Activated CD8-positive, alpha-beta memory T cell treated with anti-CD3 and anti-CD28 coated beads, Interleukin-2, amount 50 U/mL, for 24 hours (primary cell): ENCODE data around the gene PDZD2.
A peak's percentile ranks its signal among the peaks of the same experiment; 100 is the strongest.
"Not testable (repeated sequence)": the region's sequence is repeated elsewhere in the genome, so short reads cannot be mapped to it uniquely, and the experiment has no call there.

Source experiments
- DNase-seq: peaks from one replicate; pipeline ENCODE4 v3.0.0-alpha.2; 2020; ENCODE audit errors: extremely low read depth

Gene PDZD2

DNA sequence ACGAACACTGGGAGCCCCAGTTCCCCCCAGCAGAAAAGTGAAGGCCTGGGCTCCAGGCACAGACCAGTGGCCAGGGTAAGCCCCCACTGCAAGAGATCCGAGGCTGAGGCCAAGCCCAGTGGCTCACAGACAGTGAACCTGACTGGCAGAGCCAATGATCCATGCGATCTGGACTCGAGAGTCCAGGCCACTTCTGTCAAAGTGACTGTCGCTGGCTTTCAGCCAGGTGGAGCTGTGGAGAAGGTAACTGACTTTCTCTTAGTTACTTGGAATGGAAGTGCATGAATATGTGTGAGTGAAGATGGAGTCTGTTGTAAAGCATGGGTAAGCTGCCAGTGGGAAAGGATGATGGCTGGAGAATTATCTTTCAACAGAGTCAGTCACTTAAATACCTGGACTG is 435.5 kb downstream of the PDZD2 start:
- no peak for DNase-seq

DNA sequence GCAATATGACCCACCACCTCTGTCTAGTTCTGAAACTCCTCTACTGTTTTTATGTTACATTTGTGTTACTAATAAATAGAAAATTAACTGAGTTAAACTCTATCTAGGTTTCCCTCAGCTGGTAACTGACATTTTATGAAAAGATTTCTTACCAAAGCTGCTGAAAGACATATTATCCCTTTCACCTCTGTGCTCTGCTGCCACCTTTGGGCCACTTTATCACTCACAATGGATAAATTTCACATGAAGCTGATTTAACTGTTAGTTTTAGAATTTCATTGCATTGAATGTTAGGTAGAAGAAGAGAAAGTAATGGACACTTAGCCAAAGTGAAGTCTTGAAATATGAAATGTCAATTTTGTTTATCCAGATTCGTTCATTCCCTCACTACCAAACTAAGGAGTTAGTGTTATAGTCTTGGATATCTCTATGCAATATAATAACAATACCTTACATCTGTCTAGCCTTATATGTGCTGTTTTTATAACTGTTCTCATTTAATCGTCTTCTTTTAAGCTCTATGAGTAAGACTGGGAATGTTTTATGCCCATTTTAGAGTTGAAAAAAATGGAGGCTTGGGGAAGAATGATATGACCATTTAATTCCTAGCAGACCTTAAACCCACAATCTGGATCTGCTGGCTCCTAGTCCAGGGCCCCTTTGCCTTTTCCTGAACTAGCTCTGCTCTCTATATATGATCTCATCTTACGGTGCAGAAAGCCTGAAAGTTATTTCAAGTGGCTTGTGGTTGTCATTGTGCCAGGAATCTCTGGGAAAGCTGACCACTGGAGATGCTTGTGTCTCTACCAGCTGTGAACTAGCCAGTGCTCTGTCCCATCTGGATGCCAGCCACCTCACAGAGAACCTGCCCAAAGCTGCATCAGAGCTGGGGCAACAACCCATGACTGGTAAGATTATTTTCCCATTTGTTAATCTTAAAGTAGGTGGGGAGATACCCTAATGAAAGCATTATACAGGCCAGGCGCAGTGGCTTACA is 438.1 kb downstream of the PDZD2 start:
- DNase-seq = no peak

DNA sequence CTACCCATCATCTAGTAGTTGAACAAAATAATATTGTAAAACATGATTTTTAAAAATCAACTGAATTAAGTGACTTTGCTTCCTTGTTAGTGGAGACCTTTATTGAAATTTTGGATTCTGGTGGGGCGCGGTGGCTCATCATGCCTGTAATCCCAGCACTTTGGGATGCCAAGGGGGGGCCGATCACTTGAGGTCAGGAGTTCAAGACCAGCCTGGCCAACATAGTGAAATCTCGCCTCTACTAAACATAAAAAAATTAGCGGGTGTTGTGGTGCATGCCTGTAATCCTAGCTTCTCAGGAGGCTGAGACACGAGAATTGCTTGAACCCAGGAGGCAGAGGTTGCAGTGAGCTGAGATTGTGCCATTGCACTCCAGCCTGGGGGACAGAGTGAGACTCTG is 439.9 kb downstream of the PDZD2 start:
- not testable (repeated sequence) for DNase-seq

- DNase-seq = not testable (repeated sequence)
Observed at GRCh38 chr5:32080565-32080964, 441.6 kb downstream of the PDZD2 start.

GRCh38 chr5:32082701-32083100 is 443.8 kb downstream of the PDZD2 start:
- no peak for DNase-seq

DNA sequence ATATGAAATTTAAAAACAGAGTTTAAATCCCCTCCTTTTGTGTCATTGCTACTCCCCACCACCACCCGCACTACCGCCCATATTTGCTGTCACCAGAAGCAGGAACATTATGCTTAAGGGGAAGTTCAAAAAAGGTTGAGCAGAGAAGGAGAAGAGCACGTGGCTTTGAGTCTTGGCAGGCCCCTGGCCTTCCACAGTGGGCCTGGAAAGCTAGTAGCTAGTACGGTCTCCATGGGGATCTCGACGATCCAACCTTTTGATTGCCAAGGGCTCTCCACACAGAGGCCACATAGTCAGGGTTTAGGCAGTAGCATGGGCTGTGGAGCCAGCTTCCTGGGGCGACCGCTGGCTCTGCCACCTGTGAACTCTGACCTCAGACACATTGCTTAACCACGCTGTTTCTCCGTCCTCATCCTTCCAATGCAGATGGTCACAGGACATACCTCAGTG is 445.1 kb downstream of the PDZD2 start:
- DNase-seq = no peak

GRCh38 chr5:32087086-32088082 is 448.5 kb downstream of the PDZD2 start:
- DNase-seq = no peak

DNA sequence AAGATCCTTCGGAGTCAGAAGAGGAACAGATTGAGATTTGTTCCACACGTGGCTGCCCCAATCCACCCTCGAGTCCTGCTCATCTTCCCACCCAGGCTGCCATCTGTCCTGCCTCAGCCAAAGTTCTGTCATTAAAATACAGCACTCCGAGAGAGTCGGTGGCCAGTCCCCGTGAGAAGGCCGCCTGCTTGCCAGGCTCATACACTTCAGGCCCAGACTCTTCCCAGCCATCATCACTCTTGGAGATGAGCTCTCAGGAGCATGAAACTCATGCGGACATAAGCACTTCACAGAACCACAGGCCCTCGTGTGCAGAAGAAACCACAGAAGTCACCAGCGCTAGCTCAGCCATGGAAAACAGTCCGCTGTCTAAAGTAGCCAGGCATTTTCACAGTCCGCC is 449.3 kb downstream of the PDZD2 start:
- DNase-seq = no peak

GRCh38 chr5:32089146-32090000 is 450.4 kb downstream of the PDZD2 start:
- DNase-seq = no peak

GRCh38 chr5:32090026-32090754 is 451.3 kb downstream of the PDZD2 start:
- DNase-seq = no peak

DNA sequence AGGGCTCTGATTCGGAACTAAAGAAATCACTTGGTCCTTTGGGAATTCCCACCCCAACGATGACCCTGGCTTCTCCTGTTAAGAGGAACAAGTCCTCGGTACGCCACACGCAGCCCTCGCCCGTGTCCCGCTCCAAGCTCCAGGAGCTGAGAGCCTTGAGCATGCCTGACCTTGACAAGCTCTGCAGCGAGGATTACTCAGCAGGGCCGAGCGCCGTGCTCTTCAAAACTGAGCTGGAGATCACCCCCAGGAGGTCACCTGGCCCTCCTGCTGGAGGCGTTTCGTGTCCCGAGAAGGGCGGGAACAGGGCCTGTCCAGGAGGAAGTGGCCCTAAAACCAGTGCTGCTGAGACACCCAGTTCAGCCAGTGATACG is 451.8 kb downstream of the PDZD2 start:
- DNase-seq = no peak

DNA sequence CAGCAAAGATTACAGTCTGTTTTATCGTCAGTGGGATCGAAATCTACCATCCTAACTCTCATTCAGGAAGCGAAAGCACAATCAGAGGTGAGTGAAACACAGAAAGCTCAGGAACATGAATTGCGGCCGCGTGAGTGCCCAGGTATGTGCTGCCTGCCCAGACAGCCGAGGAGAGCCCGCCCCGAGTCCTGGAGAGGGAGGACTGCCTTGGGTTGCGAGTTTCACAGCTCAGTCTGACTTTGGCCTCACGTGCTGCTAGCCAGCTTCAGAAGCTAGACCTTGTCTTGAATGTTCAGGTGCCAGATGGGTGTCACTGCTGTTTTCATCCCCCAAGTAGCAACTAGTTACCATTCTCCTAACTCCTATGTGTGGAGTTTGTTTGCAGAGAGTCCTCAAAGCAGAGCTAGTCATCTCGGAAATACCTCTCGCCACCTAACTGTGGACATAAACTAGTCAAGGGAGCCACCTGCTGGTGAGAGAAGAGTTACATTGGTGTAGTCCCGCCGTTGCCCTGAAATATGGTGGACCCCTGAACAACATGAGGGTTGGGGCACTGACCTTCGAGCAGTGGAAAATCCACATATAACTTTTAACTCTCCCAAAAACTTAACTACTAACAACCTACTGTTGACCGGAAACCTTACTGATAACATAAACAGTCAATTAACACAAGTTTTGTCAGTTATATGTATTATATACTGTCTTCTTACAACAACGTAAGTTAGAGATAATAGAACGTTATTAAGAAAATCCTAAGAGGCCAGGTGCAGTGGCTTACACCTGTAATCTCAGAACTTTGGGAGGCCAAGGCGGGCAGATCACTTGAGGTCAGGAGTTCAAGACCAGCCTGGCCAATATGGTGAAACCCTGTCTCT is 454.2 kb downstream of the PDZD2 start:
- DNase-seq = peak; percentile 45

- no peak for DNase-seq
Observed at GRCh38 chr5:32094691-32095090, 455.8 kb downstream of the PDZD2 start.

- no peak for DNase-seq
Observed at GRCh38 chr5:32095261-32095671, 456.3 kb downstream of the PDZD2 start.

DNA sequence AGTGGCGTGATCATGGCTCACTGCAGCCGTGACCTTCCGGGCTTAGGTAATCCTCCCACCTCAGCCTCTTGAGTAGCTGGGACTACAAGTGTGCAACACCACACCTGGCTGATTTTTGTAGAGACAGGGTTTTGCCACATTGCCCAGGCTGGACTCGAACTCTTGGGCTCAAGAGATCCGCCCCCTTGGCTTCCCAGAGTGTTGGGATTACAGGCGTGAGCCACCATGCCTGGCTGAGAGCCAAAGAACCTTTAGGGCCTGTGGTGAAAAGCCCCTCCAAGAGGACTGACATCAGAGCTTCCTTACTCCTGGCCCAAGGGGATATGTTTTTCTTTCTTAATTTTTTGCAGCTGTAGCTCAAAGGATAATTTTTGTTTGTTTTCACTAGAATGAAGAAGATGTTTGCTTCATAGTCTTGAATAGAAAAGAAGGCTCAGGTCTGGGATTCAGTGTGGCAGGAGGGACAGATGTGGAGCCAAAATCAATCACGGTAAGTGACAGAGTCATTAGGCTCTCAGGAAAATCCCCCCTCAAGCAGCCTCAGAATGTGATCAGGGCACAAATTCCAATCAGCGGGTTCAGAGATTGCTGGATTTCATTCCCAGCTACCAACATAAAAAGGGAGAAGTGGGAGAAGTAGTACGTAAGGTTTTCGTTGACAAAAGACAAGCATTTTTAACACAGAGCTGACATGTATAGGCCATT is 458.1 kb downstream of the PDZD2 start:
- DNase-seq = no peak

DNA sequence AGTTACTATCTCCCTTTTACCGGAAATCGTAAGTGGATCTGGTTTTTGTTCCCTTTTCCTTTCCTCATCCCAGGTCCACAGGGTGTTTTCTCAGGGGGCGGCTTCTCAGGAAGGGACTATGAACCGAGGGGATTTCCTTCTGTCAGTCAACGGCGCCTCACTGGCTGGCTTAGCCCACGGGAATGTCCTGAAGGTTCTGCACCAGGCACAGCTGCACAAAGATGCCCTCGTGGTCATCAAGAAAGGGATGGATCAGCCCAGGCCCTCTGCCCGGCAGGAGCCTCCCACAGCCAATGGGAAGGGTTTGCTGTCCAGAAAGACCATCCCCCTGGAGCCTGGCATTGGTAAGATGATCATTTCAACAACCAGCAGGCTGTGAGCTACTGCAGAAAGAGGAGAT is 459.4 kb downstream of the PDZD2 start:
- no peak for DNase-seq

DNA sequence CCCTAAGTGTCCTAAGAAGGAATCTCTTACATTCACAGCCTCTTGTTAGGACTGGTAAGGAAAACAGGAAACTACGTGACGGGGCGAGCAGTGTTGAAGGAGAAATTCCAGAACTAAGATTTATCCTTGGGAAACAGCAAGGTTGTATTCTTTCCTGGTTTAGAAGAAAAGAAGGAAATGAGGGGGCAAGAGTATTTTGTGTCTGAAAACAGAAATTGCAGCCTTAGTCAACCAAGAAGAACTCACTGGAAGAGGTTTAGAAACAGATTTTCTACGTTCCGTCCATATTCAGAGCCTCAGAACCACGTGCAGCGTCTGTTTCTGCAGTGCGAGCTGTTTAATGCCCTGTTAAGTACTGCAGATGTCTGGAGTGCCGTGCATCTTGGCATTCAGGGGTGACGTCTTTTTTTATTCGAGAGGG is 460.0 kb downstream of the PDZD2 start:
- DNase-seq = no peak

DNA sequence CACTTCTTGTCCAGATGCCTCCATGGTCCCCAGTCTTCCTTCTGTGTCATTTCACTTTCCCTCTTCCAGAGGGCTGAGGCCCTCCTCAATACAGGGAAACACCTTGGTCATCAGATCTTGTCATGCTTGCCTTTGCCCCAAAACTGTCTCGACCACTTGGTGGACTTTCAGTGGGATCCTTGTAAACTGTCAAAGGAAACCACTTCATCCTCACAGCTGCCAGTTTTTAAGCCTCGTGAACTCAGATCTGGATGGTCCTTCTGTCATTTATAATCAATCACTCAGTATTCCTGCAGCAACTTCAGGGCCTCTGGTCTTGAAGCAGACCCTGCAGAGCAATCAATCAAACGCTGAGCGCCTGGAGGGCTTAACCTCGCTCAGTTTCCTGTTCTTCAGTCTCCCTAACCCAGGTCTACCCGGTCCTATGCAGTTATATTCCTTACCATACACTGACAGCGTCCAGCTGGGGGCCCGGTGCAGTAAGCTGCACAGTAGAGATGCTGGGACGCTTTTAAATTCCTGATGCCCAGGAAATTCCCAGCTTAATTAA is 460.6 kb downstream of the PDZD2 start:
- no peak for DNase-seq

DNA sequence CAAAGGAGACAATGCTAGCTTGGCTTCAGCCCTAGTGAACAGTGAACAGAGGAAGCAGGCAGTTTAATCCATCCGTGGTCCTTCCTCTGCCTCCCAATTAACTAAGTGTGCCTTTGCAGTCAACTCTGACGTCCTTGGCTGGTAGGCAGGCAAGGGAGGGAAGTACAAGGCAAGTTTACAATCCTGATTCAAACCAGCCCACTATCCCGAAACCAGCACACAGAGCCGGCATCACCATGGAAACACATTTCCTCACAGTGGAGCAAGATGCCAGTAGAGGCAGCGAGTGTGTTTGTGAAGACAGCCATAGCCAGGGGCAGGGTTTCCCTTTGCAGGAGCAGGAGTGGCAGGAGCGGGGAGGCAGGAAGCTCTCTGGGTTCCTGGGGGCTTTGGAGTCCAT is 461.3 kb downstream of the PDZD2 start:
- DNase-seq = no peak
